Gastrocnemius medialis (tissue), 4 donors: ENCODE results near the gene HIVEP3. TPM values are rescaled to one million over a fixed set of nuclear protein-coding genes. Genes with fewer than 3 reads are reported as not detected.

ENCODE experiments used
- ATAC-seq, 2 donors: fragments of 150-250 bp; one replicate each; pipeline ENCODE4 v1.9.1; 2016
- DNase-seq, 2 donors: peaks; one replicate each; pipeline ENCODE4 v3.0.0-alpha.2; 2019
- H3K27ac ChIP-seq, 4 donors: fragments of 200-600 bp; sonication (generic); 1 replicate in 1 of 4; 2 replicates in 3 of 4; pipeline ENCODE4 v1.5.1; 2016 to 2018; ENCODE audit warnings: mild to moderate bottlenecking in 2 of 4, moderate library complexity in 1 of 4
- H3K27me3 ChIP-seq, 3 donors: fragments of 200-600 bp; sonication (generic) in 2 of 3; 1 replicate in 1 of 3; 2 replicates in 2 of 3; pipeline versions ENCODE4 v1.5.1 to v1.6.0; 2016 to 2019; ENCODE audit warnings: mild to moderate bottlenecking in 1 of 3, moderate library complexity in 1 of 3
- H3K36me3 ChIP-seq, 2 donors: fragments of 200-600 bp; sonication (generic) in 1 of 2; one replicate each; pipeline ENCODE4 v1.5.1; 2017 to 2018
- H3K4me1 ChIP-seq, 2 donors: fragments of 200-600 bp; sonication (generic) in 1 of 2; one replicate each; pipeline ENCODE4 v1.5.1; 2016 to 2017; ENCODE audit warnings: mild to moderate bottlenecking in 2 of 2
- H3K4me3 ChIP-seq, 4 donors: fragments of 200-600 bp; sonication (generic) in 3 of 4; 1 replicate in 1 of 4; 2 replicates in 3 of 4; pipeline ENCODE4 v1.5.1; 2016 to 2019; ENCODE audit warnings: mild to moderate bottlenecking in 2 of 4
- H3K9me3 ChIP-seq, 3 donors: fragments of 200-600 bp; sonication (generic) in 2 of 3; 1 replicate in 1 of 3; 2 replicates in 2 of 3; pipeline ENCODE4 v1.5.1; 2016 to 2019
- POLR2A ChIP-seq, 2 donors: fragments of 450-650 bp; IDR thresholded peaks; one replicate each; pipeline ENCODE4 v1.6.1; 2017; ENCODE audit warnings: antibody characterized with exemption in 2 of 2, mild to moderate bottlenecking in 2 of 2, moderate library complexity in 2 of 2
- in situ Hi-C, 4 donors: fragments of 200-750 bp; cut with MboI; loops; one replicate each; pipeline versions ENCODE4 v1.15.0 to v1.8.0; 2017; ENCODE audit warnings: low sequenced_read_pairs in 4 of 4
- intact Hi-C: fragments of 100-400 bp; cut with DNase I; formaldehyde crosslinking; loops from one replicate; pipeline ENCODE4 v1.15.1; 2023; ENCODE audit warnings: low total_unique reads
- total RNA-seq, 4 donors: library from RNA; depleted of rRNA; stranded (reverse); fragments of >200 nt; gene quantifications; one replicate each; pipeline versions ENCODE4 v1.1.0 to v1.2.3, GENCODE V29; 2016
- TF ChIP-seq, protein P1 (sequence below), 5 experiments: fragments of 450-650 bp in 3 of 5; fragments of 200-600 bp in 2 of 5; sonication (generic) in 2 of 5; IDR thresholded peaks in 4 of 5; conservative IDR thresholded peaks in 1 of 5; 1 replicate in 4 of 5; 2 replicates in 1 of 5; pipeline ENCODE4 v1.5.1; 2016 to 2019; ENCODE audit warnings: antibody characterized with exemption in 5 of 5, mild to moderate bottlenecking in 3 of 5, moderate library complexity in 3 of 5

Gene HIVEP3
- total RNA-seq, 4 donors from 2014 or later, result 0.80 to 1.8 (median 1.3) TPM

DNA sequence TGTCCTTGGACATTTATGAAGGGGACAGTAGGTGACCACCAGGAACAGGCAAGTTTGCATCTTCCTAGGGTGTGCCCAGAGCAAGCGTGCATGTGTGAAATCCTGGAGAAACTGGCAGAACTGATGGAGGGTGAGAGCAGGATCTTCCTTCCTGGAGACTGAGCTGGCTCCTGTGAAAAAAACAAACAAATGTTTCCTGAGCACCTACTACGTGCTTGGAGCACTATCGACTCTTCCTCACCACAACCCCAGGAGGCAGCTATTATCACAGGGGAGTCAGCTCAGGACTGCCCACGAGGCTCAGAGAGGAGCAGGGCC, 432.7 kb downstream of the HIVEP3 start:
- H3K27me3 ChIP-seq, result no peaks in the 10 kb centered on the region
- no peak for TF ChIP-seq POLR2A (IDR thresholded peaks at IDR 0.05)
- TF ChIP-seq, protein P1, sequence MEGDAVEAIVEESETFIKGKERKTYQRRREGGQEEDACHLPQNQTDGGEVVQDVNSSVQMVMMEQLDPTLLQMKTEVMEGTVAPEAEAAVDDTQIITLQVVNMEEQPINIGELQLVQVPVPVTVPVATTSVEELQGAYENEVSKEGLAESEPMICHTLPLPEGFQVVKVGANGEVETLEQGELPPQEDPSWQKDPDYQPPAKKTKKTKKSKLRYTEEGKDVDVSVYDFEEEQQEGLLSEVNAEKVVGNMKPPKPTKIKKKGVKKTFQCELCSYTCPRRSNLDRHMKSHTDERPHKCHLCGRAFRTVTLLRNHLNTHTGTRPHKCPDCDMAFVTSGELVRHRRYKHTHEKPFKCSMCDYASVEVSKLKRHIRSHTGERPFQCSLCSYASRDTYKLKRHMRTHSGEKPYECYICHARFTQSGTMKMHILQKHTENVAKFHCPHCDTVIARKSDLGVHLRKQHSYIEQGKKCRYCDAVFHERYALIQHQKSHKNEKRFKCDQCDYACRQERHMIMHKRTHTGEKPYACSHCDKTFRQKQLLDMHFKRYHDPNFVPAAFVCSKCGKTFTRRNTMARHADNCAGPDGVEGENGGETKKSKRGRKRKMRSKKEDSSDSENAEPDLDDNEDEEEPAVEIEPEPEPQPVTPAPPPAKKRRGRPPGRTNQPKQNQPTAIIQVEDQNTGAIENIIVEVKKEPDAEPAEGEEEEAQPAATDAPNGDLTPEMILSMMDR (IDR thresholded peaks at IDR 0.05 in 4 of 5, conservative IDR thresholded peaks at IDR 0.05 in 1 of 5), result no peak
- no peak overlapping the region for H3K27ac ChIP-seq
- peaks cover 31 to 45% of the 10 kb centered on the region in 2 donors for H3K4me1 ChIP-seq
- H3K36me3 ChIP-seq, result no peaks in the 10 kb centered on the region
- DNase-seq (no peak), ATAC-seq (no peak)
- in situ Hi-C loops, result no loop called here
- intact Hi-C loops, result no loop called here
- H3K9me3 ChIP-seq, result no peaks in the 10 kb centered on the region
- no peak overlapping the region for H3K4me3 ChIP-seq

DNA sequence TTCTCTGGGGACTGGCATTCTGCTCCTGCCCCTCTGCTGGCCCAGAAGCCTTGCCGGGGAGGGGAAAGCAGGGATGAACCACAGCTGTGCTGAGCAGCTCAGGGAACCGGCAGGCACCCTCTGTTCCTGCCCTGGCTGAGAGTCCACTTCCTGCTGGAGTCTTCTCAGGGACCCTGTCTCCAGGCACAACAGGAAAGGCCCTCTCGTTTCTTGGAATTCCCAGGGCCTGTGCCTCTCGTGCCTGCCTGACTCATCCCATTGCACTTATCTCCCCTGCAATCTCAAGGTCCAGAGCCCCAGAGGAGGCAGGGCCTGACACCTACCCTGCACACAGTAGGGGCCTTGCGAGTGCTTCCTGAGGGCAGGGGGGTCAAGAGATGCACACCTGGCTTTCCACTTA, 433.1 kb downstream of the HIVEP3 start:
- H3K9me3 ChIP-seq, result no peaks in the 10 kb centered on the region
- H3K4me1 ChIP-seq, result peaks cover 31 to 45% of the 10 kb centered on the region in 2 donors
- H3K27ac ChIP-seq, result no peak overlapping the region
- ATAC-seq (no peak), DNase-seq (no peak)
- TF ChIP-seq POLR2A (IDR thresholded peaks at IDR 0.05), result no peak
- TF ChIP-seq, protein P1 (IDR thresholded peaks at IDR 0.05 in 4 of 5, conservative IDR thresholded peaks at IDR 0.05 in 1 of 5), result no peak
- intact Hi-C loops (no loop called here), in situ Hi-C loops (no loop called here)
- no peak overlapping the region for H3K4me3 ChIP-seq
- no peaks in the 10 kb centered on the region for H3K27me3 ChIP-seq
- no peaks in the 10 kb centered on the region for H3K36me3 ChIP-seq

DNA sequence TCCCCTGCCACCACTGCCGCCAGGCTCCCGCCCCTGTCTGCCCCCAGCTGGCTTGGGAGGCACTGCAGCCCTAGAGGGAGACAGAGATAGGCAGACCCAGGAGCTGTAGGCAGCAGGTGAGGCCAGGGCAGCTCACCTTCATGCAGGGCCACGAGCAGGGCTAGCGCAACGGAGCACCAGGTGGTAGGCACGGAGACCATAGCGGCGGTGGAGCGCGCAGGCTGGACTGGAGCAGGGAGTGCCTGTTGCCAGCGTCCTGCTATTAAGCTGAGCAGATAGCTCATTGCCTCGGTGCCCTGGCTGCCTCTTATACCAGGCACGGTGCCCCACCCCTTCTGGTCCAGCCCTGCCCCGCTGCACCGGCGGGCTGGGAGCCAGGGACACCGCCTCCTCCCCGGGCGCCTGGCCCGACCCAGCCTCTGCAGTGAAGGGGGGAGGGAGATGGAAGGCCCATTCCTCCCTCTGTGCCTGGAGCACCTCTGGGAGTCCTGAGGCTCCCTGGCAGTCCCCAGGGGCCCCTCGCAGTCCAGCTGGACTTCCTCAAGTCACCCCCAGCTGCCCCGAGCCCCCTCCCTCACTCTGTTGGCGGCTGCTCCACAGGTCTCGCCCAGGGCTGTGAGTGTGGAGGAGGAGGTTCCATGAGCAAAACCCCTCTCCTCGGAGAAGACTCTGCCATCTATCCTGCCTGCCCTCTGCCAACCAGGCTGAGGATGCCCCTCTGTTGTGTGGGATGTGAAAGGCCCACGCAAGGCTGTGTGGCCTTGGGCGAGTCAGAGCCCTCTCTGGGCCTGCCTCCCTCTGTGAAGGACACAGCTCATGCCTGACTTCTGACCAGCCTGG, 434.1 kb downstream of the HIVEP3 start, which contains the start of gene EDN2:
EDN2 (minus strand) TSS at position 282 of the 840 bp plus-strand sequence; CDS start at position 200, 82 bp downstream.
- DNase-seq (peak; percentile 47 to 55), ATAC-seq (peak; percentile 33 to 44)
- no peaks in the 10 kb centered on the region for H3K9me3 ChIP-seq
- intact Hi-C loops, result no loop called here
- H3K36me3 ChIP-seq, result no peaks in the 10 kb centered on the region
- peaks cover 31 to 45% of the 10 kb centered on the region in 2 donors for H3K4me1 ChIP-seq
- no peak within 1 kb of the TSS for H3K27ac ChIP-seq
- no peaks in the 10 kb centered on the region for H3K27me3 ChIP-seq
- TF ChIP-seq, protein P1 (IDR thresholded peaks at IDR 0.05 in 4 of 5, conservative IDR thresholded peaks at IDR 0.05 in 1 of 5), result peak in 2 of 5 experiments; percentile 29 to 42
- no peak for TF ChIP-seq POLR2A (IDR thresholded peaks at IDR 0.05)
- no peak within 1 kb of the TSS for H3K4me3 ChIP-seq
- in situ Hi-C loops, result no loop called here

DNA sequence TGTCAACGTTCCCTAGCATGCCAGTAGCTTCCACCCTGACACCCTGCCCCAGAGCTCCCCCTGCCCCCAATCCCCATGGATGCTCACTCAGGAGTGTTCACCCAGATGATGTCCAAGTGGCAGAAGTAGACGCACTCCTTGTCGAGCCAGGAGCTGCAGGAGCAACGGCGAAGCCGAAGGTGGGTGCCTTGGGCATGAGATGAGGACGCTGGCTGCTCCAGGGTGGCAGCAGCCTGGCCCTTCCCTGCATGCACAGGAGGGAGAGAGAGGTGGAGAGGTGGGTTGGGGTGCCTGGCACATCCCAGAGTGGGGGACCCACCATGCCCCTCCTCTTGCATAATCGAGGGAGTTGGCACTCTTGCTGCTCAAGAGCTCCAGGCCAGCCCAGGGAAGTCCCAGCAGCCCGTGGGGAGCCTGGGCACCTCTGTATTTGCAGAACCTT, 434.7 kb downstream of the HIVEP3 start:
- Histone ChIP-seq H3K4me1 (peaks cover 32 to 48% of the 10 kb centered on the region in 2 donors), H3K27me3 (no peaks in the 10 kb centered on the region), H3K9me3 (no peaks in the 10 kb centered on the region), H3K27ac (no peak overlapping the region), H3K4me3 (no peak overlapping the region), H3K36me3 (no peaks in the 10 kb centered on the region)
- TF ChIP-seq, protein P1 (IDR thresholded peaks at IDR 0.05 in 4 of 5, conservative IDR thresholded peaks at IDR 0.05 in 1 of 5), result no peak
- TF ChIP-seq POLR2A (IDR thresholded peaks at IDR 0.05), result no peak
- no peak for ATAC-seq
- no peak for DNase-seq
- intact Hi-C loops (no loop called here), in situ Hi-C loops (no loop called here)
